ENCODE measurements around the gene VEGFA. TPM values are rescaled to one million over a fixed set of nuclear protein-coding genes. Genes with fewer than 3 reads are reported as not detected.
A peak's percentile ranks its signal among the peaks of the same experiment; 100 is the strongest.

The VEGFA gene
- total RNA-seq, 2 experiments from 2014 or later: 93.7 to 104 TPM

- POLR2A ChIA-PET: interaction anchor here (0.8 kb wide), 1 partner anchor 509 kb away, joined by 3 read pairs; no protein-coding TSS in a partner anchor
- peaks cover 21% of the 10 kb centered on the region for H3K9me3 Mint-ChIP-seq
- no peak overlapping the region for H3K4me3 Mint-ChIP-seq
- CTCF ChIA-PET: interaction anchor here (1.6 kb wide), 1 partner anchor 41 kb away, joined by 9 read pairs; the partner anchor contains the start of gene VEGFA
- no peak for DNase-seq
- no peak for ATAC-seq
- intact Hi-C loops (cut with micrococcal nuclease): no loop called here
- H3K36me3 Mint-ChIP-seq (ENCODE audit: low read depth): no peaks in the 10 kb centered on the region
- no peak for TF ChIP-seq CTCF (IDR thresholded peaks at IDR 0.05)
- H3K4me1 Mint-ChIP-seq (ENCODE audit: low read depth): peaks cover 38% of the 10 kb centered on the region
- H3K27me3 Mint-ChIP-seq: no peaks in the 10 kb centered on the region
- H3K27ac Mint-ChIP-seq: no peak overlapping the region
Observed at GRCh38 chr6:43728586-43728985, 41.4 kb upstream of the VEGFA start.

GRCh38 chr6:43729537-43729936 is 40.5 kb upstream of the VEGFA start:
- no peak for ATAC-seq
- peaks cover 35% of the 10 kb centered on the region for H3K4me1 Mint-ChIP-seq (ENCODE audit: low read depth)
- CTCF ChIA-PET: interaction anchor here (1.6 kb wide), 1 partner anchor 62 kb away, joined by 4 read pairs; no protein-coding TSS in a partner anchor
- no peak overlapping the region for H3K4me3 Mint-ChIP-seq
- intact Hi-C loops (cut with micrococcal nuclease): no loop called here
- TF ChIP-seq CTCF (IDR thresholded peaks at IDR 0.05): no peak
- no peak overlapping the region for H3K27ac Mint-ChIP-seq
- H3K36me3 Mint-ChIP-seq (ENCODE audit: low read depth): no peaks in the 10 kb centered on the region
- no peak for DNase-seq
- no peaks in the 10 kb centered on the region for H3K27me3 Mint-ChIP-seq
- peaks cover 21% of the 10 kb centered on the region for H3K9me3 Mint-ChIP-seq
- POLR2A ChIA-PET: no interaction called here

GRCh38 chr6:43730634-43731033 is 39.4 kb upstream of the VEGFA start:
- TF ChIP-seq CTCF (IDR thresholded peaks at IDR 0.05): no peak
- H3K27me3 Mint-ChIP-seq: no peaks in the 10 kb centered on the region
- H3K36me3 Mint-ChIP-seq (ENCODE audit: low read depth): no peaks in the 10 kb centered on the region
- H3K4me3 Mint-ChIP-seq: no peak overlapping the region
- ChIA-PET CTCF (interaction anchor here (1.1 to 1.6 kb wide), 2 partner anchors 39 to 63 kb away, joined by 4 read pairs; no protein-coding TSS in a partner anchor), POLR2A (no interaction called here)
- no peak for ATAC-seq
- no peak for DNase-seq
- intact Hi-C loops (cut with micrococcal nuclease): no loop called here
- no peak overlapping the region for H3K27ac Mint-ChIP-seq
- H3K9me3 Mint-ChIP-seq: peaks cover 21% of the 10 kb centered on the region
- peaks cover 27% of the 10 kb centered on the region for H3K4me1 Mint-ChIP-seq (ENCODE audit: low read depth)

GRCh38 chr6:43733471-43734293 is 36.3 kb upstream of the VEGFA start:
- ATAC-seq: peak; percentile 91
- Mint-ChIP-seq H3K9me3 (peaks cover 21% of the 10 kb centered on the region), H3K4me3 (no peak overlapping the region)

More at GRCh38 chr6:43733471-43734293, 36.3 kb upstream of the VEGFA start:
- Mint-ChIP-seq H3K27me3 (no peaks in the 10 kb centered on the region), H3K4me1 (ENCODE audit: low read depth) (peaks cover 14% of the 10 kb centered on the region), H3K27ac (peak overlapping the region; percentile 86), H3K36me3 (ENCODE audit: low read depth) (no peaks in the 10 kb centered on the region)
- ChIA-PET POLR2A (interaction anchor here (1.1 to 1.2 kb wide), 2 partner anchors 37 to 40 kb away, joined by 3 to 7 read pairs; no protein-coding TSS in a partner anchor), CTCF (interaction anchor here (1.0 to 1.2 kb wide), 2 partner anchors 9 to 36 kb away, joined by 5 to 6 read pairs; partner anchors contain the start of gene VEGFA)
- no peak for TF ChIP-seq CTCF (IDR thresholded peaks at IDR 0.05)
- peak; percentile 73 for DNase-seq
- intact Hi-C loops (cut with micrococcal nuclease): no loop called here
